A549 treated with ZK216348 at 1 μM for 4 hours (cell line): ENCODE data around the gene GSTA3. TPM values are rescaled to one million over a fixed set of nuclear protein-coding genes. Genes with fewer than 3 reads are reported as not detected.

ENCODE experiments used
- total RNA-seq: library from RNA; stranded (reverse); fragments of 200-300 nt; extraction: Qiagen RNA extraction; gene quantifications from 5 replicates; pipeline ENCODE4 v1.2.3, GENCODE V29; 2022; ENCODE audit warnings: low read depth

The GSTA3 gene
- total RNA-seq = not detected in 5 replicates

GRCh38 chr6:52909531-52909930, at the start of gene GSTA3:
GSTA3 (minus strand) TSS chr6:52909698; CDS start chr6:52905834, 3,864 bp downstream.

Other genes with a start within 250 kb of the GSTA3 start
- gene TMEM14A, start 238.6 kb downstream of the GSTA3 start, total RNA-seq = 35.0 to 50.6 TPM (median 38.2 TPM) in 5 replicates
- gene GSTA2, start 146.2 kb downstream of the GSTA3 start, total RNA-seq = 0.21 to 0.24 TPM in 2 of 5 replicates, not detected in the others
- gene GSTA1, start 105.9 kb downstream of the GSTA3 start, total RNA-seq = not detected in 5 replicates
- not detected in 5 replicates for gene GSTA5, start 68.9 kb downstream of the GSTA3 start, total RNA-seq
- gene GSTA4, start 85.6 kb upstream of the GSTA3 start, total RNA-seq = 7.3 to 9.4 TPM (median 8.0 TPM) in 5 replicates
- 1.4 to 3.0 TPM (median 2.5 TPM) in 5 replicates for gene CILK1, start 152.1 kb upstream of the GSTA3 start, total RNA-seq
- gene FBXO9, start 155.7 kb upstream of the GSTA3 start, total RNA-seq = 30.3 to 35.6 TPM (median 34.9 TPM) in 5 replicates
- gene GCM1, start 239.1 kb upstream of the GSTA3 start, total RNA-seq = 0.08 TPM in 1 of 5 replicates, not detected in the others